GM10847 (cell line): Measurements from ENCODE around the gene UVSSA.

Source experiments
- POLR2A ChIP-seq: IDR thresholded peaks from 2 replicates; pipeline ENCODE4 v1.6.1; 2011; ENCODE audit not compliant: insufficient read length; ENCODE audit errors: extremely low read depth

Gene UVSSA

DNA sequence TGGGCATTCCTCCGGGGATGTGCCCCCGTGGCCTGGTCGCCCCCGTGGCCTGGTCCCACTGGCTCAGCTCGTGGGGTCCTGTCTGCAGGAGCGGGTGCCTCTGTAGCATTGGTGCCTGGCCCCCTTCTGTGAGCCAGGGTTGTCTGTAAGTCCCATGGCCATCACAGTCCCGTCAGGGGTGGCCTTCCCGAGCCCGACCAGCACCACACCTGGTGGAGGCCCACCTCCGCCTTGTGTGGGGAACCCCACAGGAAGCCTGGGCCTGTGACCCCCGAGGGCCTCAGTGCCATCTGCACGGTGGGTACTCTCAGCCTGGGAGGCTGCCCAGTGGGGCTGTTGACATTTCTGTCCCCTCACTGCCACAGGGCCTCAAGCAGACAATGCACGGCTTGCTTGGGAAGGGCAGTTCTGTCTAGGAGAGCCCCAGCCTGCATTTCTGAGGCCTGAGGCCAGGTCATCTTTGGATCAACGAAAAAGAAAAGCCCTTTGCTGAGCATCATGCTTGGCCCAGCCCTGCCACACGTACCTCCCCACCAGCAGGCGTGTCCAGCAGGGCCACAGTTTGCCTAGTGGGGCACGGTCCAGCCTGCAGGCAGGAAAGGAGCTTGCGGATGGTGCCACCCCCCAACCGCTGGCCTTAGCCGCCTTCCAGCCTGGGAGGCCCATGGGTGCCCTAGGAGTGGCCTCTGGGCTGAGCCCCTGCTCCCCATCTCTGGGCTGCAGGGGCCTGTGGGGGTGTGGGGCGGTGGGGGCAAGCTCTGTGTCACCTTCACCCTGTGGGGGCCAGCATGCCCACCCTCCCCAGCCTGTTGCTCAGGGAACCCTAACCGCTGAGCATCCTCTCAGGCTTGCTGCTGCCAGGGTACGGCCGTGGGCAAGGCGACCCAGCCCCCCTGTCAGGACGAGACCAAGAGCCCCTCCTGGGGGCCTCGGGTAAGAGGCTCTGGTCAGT lies 36.0 kb downstream of the UVSSA start:
- TF ChIP-seq POLR2A = no peak

DNA sequence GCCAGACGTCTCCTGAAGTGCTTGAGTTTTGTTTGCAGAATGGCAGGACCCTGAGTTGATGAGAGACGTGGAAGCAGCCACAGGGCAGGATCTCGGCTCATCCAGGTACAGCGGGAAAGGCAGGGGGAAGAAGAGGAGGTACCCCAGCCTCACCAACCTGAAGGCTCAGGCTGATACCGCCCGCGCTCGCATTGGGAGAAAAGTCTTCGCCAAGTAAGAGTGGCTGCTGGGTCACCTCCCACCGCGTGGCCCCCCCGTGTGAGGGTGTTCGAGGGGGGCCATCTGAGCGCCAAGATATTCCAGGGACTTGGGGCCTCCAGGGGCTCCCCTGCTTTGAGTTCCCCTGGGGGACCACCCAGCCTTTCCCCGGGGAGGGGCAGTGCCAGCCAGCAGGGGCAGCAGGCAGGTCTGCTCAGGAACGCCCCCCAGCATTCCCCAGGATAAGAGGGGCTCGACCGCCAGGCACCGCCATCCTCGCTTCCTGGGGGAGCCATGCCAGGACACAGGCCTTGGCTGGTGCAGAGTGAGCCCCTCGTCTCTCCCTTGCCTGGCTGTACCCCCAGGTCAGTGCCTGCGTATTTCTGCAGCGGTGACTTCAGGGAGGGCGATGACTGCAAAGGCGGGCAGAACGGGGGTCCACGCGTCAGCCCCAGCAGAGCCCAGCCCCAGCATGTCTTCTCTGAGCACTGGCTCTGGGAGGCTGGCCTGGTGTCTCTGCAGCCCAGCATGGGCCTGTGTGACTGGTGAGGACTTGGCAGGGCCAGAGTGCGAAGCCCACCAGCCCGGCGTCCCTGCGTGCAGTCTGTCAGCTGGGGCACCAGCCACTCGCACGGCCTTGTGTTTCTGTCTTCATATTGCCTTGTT lies 37.0 kb downstream of the UVSSA start:
- no peak for TF ChIP-seq POLR2A

DNA sequence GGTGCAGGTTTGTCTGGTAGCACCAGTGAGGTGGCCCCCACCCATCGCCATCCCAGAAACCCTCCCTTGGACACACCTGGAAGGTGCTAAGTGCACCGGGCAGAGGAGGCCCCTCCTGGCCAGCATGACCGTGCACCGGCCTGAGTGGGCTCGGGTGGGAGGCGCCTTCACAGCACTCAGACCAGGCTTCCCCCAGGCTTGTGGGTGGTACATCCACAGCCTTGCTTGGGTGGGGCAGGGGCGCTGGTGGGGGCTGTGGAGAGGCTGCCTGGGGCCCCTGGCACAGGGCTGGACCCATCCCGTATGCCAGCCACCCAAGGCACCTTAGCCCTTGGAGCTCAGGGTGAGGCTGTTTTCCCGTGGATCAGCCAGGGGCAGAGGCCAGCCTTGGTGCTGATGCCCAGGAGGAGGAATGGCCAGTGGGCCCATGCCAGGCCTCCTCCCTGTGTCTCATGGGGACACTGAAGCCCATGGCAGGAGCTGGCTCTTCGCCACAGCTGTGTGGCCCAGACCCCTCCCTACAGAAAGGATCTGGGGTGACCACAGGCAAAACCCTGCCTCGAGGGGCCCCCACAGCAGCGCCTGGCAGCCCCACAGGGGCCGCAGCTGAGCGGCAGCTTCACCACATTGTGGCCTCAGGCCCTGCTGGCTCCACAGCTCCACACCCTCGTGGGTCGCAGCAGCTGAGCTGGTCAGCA lies 37.8 kb downstream of the UVSSA start:
- TF ChIP-seq POLR2A = no peak

DNA sequence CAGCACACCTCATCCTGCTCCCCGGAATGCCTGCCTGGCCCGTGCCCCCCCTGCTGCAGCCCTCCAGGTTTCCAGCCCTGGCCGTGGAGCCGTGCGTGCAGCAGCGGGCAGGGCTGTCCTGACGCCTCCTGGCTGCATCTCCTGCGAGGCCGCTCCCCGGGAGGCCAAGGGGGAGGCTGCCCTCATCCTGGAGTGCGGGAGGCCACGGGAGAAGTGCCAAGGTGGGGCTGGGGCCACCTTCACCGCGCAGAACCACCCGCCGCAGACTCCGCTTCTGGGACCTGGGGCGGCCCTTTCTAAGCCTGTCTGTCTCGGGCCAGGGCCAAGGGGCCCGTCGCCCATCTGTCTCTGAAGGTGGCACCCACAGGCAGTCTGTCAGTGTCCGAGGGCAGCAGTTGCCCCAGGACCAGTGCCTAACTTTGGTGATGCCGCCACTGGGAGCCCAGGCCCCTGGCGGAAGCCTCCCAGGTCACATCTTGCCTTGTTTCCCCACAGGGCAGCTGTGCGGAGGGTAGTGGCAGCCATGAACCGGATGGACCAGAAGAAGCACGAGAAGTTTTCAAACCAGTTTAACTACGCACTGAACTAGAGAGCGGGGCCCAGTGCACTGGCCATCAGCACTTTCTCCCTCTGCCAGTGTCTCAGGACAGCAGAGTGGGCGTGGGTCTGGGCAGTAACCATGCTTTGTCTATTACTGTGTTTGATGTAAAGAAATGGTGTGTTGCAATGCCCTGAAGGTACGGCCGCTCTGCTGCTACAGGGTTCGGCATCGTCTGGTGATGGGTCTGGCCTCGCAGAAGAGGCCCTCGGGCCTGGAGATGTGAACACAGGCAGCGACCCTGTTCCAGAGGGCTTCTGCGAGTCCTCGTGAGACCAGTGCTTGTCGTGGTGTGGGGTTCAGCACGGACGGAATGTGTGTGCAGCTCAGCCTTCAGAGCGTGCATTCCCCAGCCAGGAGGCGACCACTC lies 38.6 kb downstream of the UVSSA start:
- TF ChIP-seq POLR2A = no peak

DNA sequence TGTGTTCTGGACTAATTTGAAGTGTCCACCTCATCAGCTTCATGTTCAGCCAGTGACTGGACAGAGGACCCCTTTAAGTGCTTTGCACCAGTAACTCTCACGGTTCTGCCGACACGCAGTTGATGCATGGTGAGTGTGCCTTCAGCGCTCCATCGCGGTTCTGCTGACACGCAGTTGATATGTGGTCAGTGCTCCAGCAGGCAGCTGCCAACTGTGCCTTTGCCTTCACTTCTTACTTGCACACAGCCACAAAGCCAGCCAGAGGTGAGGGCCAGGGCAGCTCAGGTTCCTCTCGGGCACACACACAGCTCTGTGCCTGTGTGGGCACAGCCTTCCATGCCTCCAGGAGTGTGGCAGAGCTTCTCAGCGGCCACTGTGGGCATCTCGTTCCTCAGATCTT lies 46.9 kb downstream of the UVSSA start:
- TF ChIP-seq POLR2A = no peak

DNA sequence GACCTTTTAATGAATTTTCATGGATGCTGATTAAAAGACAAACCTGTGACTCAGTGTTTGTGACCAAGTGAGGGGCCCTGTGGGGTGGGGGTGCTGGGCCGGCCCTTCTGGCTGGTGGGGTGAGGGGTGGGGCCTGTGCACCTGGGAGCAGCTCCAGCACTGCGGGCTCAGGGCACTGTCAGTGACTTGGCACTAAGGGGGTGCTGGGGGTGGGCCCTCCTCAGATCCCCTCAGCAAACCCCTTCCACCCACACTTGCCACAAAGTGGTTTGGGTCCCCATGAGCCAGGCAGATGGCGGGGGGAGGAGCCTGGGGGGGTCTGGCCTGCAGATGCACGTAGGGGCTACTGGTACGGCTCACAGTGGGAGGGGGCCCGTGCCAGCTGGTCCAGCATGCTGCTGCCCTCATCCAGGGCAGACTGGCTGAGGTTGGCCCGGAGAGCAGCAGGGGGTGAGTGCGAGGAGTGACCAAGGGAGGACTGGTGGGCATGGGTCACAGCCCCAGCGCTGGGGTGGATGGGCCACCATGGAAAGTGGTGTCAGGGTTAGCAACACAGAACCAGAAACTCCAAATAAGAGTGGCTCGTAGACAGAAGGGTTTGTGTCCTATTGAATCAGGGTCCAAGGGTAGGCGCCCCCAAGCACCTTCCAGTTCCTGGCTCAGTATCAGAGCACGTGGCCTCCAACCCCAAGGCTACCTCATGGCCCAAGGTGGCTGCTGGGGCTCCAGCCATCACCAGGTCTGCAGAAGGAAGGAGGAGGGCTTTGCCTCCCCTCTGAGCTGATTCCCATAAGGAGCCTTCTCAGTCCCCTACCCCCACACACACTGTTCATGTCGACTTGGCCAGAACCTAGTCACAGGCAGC lies 49.2 kb downstream of the UVSSA start:
- no peak for TF ChIP-seq POLR2A

DNA sequence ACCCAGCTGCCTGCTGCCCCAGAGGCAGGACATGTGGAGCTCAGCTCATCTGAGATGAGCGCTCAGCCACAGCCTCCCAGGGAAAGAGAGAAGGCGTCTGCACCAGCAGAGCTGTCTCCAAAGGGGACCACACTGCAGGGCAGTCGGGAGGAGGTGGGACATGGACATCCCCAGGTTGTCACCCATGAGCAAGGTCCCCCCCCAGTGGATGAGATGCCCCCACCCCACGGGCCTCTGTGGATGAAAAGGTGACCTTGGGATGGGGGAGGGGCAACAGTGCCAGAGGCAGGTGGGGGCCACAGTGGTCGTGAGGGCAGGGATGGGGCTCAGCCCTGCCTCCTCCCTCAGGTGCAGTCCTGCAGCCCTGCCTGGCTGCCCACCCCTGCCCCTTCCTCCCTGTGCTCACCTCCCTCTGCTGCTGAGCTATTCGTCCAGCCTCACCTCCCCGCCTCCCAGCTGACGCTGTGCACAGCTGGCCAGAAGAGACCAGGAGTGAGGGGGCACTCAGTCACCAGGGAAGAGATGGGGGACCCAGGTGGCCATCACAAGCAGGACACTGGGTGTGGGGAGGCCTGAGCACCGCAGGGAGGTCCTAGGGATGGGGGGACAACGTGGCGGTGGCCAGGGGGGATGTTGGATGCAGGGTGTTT lies 49.9 kb downstream of the UVSSA start:
- TF ChIP-seq POLR2A = no peak

DNA sequence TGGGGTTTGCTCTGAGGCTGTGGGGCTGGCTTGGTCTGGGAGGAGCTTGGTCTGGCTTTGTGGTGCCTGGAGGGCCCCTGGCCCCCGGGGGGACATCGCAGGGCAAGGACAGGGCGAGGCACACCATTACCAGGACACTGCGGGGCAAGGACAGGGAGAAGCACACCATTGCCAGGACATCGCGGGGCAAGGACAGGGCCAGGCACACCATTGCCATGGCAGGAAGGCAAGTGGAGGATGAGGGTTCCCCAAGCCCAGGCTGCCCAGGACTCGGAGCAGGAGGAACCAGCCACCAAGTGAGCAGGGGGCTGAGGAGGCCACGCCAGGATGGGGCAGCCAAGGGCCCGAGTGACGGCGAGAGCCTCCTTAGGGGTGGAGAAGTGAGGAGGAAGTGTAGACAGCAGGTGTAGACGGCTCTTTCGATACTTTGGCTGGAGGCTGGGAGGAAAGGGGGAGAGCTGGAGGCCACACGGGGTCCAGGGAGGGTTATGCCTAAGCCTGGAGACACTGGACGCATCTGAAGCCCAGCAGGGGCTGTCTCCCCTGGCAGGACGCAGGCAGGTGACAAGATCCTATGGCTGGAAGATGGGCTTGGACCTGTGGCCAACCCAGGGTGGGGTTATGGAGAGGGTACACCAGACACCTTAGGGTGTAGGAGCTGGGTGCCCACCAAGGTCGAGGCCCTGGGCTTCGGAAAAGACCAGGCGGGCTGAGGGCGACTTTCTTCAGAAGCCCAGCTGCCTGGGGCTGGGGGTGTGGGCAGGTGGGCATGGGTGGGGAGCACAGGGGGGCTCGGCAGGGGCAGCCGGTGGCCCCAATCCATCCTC lies 51.9 kb downstream of the UVSSA start:
- no peak for TF ChIP-seq POLR2A

DNA sequence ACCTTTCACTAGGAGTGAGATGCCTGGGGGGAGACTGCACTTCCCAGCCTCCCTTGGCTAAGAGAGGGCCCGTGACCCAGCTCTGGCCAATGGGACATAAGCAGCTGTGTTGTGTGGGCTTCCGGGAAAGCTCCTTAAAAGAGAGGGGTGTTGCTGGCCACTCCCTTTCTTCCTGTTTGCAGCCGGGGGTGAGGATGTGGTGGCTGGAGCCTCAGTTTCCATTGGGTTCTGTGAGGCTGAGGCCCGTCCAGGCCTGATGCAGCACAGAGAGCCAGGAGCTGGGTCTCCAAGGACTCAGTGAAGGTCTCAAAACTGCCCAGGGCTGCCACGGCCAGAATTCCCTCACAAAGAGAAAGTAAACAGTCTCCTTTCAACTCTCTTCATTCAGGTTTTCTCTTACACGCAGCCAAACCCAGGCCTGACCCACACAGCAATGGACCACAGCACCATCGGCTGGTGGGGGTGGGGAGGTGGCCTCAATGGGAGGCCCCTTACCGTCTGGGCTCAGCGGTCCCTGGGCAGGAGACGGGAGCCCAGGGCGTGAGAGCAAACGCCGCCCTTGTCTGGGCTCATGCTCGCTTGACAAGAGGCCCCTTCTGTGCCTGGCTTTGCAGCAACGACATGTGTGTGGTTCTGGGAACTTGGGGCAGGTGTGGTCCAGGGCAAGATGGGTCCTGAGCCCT lies 52.6 kb downstream of the UVSSA start:
- no peak for TF ChIP-seq POLR2A

DNA sequence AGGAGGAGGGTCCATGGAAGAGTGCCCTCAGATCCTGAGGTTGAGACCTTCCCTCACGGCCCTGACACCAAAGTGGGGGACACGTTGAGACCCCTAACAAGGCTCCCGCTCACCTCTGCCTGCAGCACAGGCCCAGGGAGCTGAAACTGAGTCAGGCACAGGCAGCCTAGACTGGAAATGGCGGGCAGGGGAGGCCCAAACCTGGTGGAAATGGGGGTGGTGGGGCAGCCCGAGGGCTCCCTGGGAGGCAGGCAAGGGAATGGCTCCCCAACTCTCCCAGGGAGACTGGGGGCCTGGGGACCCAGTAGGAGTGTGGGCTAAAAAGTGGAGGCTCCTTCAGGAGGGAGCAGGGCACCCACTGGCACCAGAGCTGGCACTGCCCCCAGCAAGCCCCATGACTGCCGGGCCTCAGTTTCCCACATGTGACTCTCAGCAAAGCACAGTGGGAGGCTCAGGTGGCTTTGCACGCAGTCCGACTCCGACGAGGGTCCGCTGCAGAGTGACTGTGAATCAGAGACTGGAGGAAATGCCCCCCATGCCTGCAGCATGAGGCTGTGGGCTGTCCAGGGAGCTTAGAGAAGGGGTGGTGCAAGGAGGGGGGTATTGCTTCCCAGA lies 53.3 kb downstream of the UVSSA start:
- no peak for TF ChIP-seq POLR2A

DNA sequence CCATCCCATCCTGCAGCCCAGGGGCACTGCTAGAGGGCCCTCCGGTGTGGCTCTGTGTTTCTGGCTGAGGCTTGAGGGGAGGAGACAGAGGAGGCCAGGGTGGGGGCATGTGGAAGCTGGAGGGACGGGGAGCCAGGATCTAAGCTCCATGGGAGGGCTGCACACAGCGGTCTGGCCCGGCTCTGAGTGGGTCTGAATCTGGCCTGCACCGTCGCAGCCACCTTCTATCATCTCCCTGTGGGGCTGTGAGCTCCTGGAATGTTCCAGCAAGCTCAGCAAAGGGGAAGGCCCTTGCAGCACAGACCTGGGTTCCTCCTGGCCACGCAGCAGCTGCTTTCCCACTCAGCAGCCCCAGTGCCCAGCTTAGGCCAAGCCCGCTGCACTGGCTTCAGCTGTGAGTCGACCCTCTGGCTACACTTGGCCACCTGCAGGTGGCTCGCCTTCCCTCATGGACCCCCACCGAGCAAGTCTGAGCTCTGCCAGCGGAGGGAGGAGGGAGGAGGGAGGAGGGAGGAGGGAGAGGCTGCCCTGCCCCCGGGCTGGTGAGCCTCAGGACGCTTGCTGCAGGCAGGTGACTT lies 53.9 kb downstream of the UVSSA start:
- TF ChIP-seq POLR2A = no peak
